Measurements from ENCODE around the gene CCDC3. TPM values are rescaled to one million over a fixed set of nuclear protein-coding genes. Genes with fewer than 3 reads are reported as not detected.

The CCDC3 gene
- total and polyA plus RNA-seq, 2 of the 4 experiments (the other 2 are of a cell fraction), result 0.29 to 0.36 TPM

DNA sequence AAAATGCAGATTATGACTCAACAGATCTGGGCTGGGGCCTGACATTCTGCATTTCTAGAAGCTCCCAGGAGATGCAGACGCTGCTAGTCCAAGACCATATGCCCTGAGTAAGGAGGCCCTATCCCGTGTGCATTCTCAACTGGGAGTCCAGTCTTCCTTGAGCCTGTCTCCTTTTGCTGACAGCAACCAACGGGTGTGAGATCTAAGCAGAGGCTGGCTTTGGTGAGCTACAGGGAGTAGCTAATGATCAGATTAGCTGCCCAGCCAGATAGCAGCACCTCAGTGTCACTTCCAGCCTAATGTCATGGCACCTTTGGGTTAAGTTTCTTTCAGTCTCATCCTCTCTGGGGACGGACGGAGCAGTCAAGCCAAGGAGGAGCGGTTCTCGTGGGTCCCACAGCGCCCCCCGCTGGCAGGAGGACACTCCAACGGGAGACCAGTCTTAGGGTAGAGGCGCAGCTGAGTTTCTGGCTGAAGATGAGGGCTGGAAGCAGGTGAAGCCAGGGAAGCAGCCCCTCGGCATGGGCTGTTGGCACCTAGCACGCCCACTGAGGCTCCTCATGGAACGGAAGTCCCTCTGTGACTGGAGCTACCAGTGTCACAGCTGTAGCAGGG, 154.0 kb downstream of the CCDC3 start:
- Histone ChIP-seq H3K27ac (ENCODE audit: insufficient read depth, low read length) (no peak overlapping the region), H3K9me3 (ENCODE audit: control insufficient read depth, insufficient read depth, low read length) (no peaks in the 10 kb centered on the region; the same call in 1 of the 2 replicates), H3K18ac (ENCODE audit: low read depth, low read length) (no peak overlapping the region), H2BK15ac (ENCODE audit: low read depth, low read length) (no peak overlapping the region), H2AK5ac (ENCODE audit: low read depth, low read length) (no peak overlapping the region), H3K4me3 (ENCODE audit: insufficient read depth, low read depth, low read length) (no peak overlapping the region), H3K56ac (ENCODE audit: extremely low read depth, insufficient read depth, low read length) (no peak overlapping the region), H2BK5ac (ENCODE audit: low read depth, low read length, poor library complexity, severe bottlenecking) (no peak overlapping the region), H3K9me1 (ENCODE audit: insufficient read depth, low read length) (no peaks in the 10 kb centered on the region), H2BK120ac (ENCODE audit: low read depth, low read length) (no peak overlapping the region), H3K4me2 (ENCODE audit: low read depth, low read length) (no peak overlapping the region), H2AK9ac (replicated peaks; ENCODE audit: low read depth, low read length, poor library complexity) (no peak overlapping the region), H3K9ac (ENCODE audit: low read depth, low read length) (no peak overlapping the region), H3K36me3 (ENCODE audit: control insufficient read depth, insufficient read depth, low read length) (no peaks in the 10 kb centered on the region), H3K14ac (replicated peaks; ENCODE audit: low read depth, low read length) (no peak overlapping the region), H2BK20ac (ENCODE audit: low read depth, low read length) (no peak overlapping the region), H3K79me1 (ENCODE audit: low read depth in 1 of 2, low read length in 2 of 2) (no peaks in the 10 kb centered on the region), H2AFZ (replicated peaks; ENCODE audit: low read length, poor library complexity) (no peak overlapping the region), H3K27me3 (ENCODE audit: control insufficient read depth, insufficient read depth, low read length) (peaks cover 26% of the 10 kb centered on the region; the same call in 1 of the 2 replicates), H4K5ac (ENCODE audit: low read depth, low read length) (no peak overlapping the region), H3K23ac (ENCODE audit: low read depth, low read length) (no peak overlapping the region), H4K20me1 (ENCODE audit: insufficient read depth, low read length) (no peaks in the 10 kb centered on the region), H4K8ac (ENCODE audit: low read depth in 2 of 2, low read length in 2 of 2) (no peak overlapping the region), H3K4ac (ENCODE audit: low read depth, low read length) (no peak overlapping the region), H4K91ac (ENCODE audit: insufficient read depth, low read depth, low read length) (no peak overlapping the region), H3K4me1 (ENCODE audit: control insufficient read depth, insufficient read depth, low read length) (peaks cover 9% of the 10 kb centered on the region)
- CTCF ChIA-PET, result interaction anchor here (1.0 kb wide), 1 partner anchor 9 kb away, joined by 3 read pairs; no protein-coding TSS in a partner anchor
- POLR2A ChIA-PET (ENCODE audit: unreplicated experiment), result no interaction called here
- dilution Hi-C loops (cut with HindIII; ENCODE audit: low sequenced_read_pairs, unreplicated experiment) (no loop called here), intact Hi-C loops (cut with micrococcal nuclease) (no loop called here), in situ Hi-C loops (cut with MboI; ENCODE audit: low sequenced_read_pairs) (no loop called here)
- DNase-seq (no peak), ATAC-seq (ENCODE audit: low read depth) (no peak)
- 60% methylated on average over 2 of the region's 14 CpGs; no CpG with 5 or more reads in 1 of the 2 experiments for WGBS, 2 experiments (ENCODE audit: extremely low coverage in 2 of 2, insufficient read length in 1 of 2)
- TF ChIP-seq, protein P1, sequence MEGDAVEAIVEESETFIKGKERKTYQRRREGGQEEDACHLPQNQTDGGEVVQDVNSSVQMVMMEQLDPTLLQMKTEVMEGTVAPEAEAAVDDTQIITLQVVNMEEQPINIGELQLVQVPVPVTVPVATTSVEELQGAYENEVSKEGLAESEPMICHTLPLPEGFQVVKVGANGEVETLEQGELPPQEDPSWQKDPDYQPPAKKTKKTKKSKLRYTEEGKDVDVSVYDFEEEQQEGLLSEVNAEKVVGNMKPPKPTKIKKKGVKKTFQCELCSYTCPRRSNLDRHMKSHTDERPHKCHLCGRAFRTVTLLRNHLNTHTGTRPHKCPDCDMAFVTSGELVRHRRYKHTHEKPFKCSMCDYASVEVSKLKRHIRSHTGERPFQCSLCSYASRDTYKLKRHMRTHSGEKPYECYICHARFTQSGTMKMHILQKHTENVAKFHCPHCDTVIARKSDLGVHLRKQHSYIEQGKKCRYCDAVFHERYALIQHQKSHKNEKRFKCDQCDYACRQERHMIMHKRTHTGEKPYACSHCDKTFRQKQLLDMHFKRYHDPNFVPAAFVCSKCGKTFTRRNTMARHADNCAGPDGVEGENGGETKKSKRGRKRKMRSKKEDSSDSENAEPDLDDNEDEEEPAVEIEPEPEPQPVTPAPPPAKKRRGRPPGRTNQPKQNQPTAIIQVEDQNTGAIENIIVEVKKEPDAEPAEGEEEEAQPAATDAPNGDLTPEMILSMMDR (conservative IDR thresholded peaks at IDR 0.05; ENCODE audit: low read depth, low read length), result peak; percentile 19; the same call in 1 of the 2 replicates
- no peak for TF ChIP-seq RFX5 (IDR thresholded peaks at IDR 0.05; ENCODE audit: low read depth, low read length)
- BruUV-seq (replicated peaks), result no TSS peak
